HCT116 (cell line): ENCODE measurements around the gene DLG2. TPM values are rescaled to one million over a fixed set of nuclear protein-coding genes. Genes with fewer than 3 reads are reported as not detected.

Experiments used
- ATAC-seq: fragments of 200-7000 bp; cut with Tn5 transposase; 2 replicates; pipeline ENCODE4 v1.9.1; 2020; ENCODE audit warnings: mild to moderate bottlenecking, moderate library complexity
- BruUV-seq: library from RNA; stranded (reverse); fragments of 400-500 nt; replicated peaks from 2 replicates; lab custom pipeline; 2021; lab: Mats Ljungman, UMichigan
- CTCF ChIA-PET: fragments of 300-600 bp; sonication (Branson Sonifier 250); formaldehyde crosslinking; loops from one replicate; lab custom pipeline; 2021; ENCODE audit warnings: antibody characterized with exemption; lab: Charles Lee
- POLR2A ChIA-PET: fragments of 300-600, 350-600 bp; sonication (Branson Sonifier 250); formaldehyde crosslinking; loops from one replicate; lab custom pipeline; 2021; ENCODE audit warnings: antibody characterized with exemption; lab: Charles Lee
- RAD21 ChIA-PET, 2 experiments: fragments of 300-600 bp; sonication (Branson Sonifier 250); formaldehyde crosslinking; loops; one replicate each; lab custom pipeline; 2023; ENCODE audit warnings: low total read pairs in 2 of 2; ENCODE audit not compliant: uncharacterized antibody in 2 of 2, unreplicated experiment in 2 of 2, low non-redundant PET in 1 of 2; lab: Charles Lee
- DNase-seq: peaks from one replicate; pipeline ENCODE4 v3.0.0-alpha.2; 2010; ENCODE audit warnings: low read depth, low spot score
- H2AFZ ChIP-seq: fragments of 200-600 bp; shearing (Covaris generic), sonication (generic); 2 replicates; pipeline ENCODE4 v1.6.1; 2017; ENCODE audit warnings: low read depth, mixed run types, mixed read lengths, antibody characterized with exemption, low read length; ENCODE audit not compliant: poor library complexity, severe bottlenecking
- H3K27ac ChIP-seq: 2 replicates; pipeline ENCODE4 v1.5.1; 2012; ENCODE audit warnings: low read depth, low read length
- H3K27me3 ChIP-seq: fragments of 200-600 bp; sonication (generic); 2 replicates; pipeline ENCODE4 v1.6.1; 2016; ENCODE audit warnings: mixed run types, low read length, mixed read lengths; ENCODE audit not compliant: insufficient read depth
- H3K36me3 ChIP-seq, 2 experiments: fragments of 200-500 bp in 1 of 2; fragments of 200-600 bp in 1 of 2; sonication (Bioruptor generic) in 1 of 2; sonication (generic) in 1 of 2; 2 replicates each; pipeline versions ENCODE4 v1.5.1 to v1.6.1; 2014 to 2016; ENCODE audit warnings: low read length in 2 of 2, inconsistent platforms in 1 of 2, mixed read lengths in 1 of 2, mixed run types in 1 of 2; ENCODE audit not compliant: insufficient read depth in 2 of 2, control insufficient read depth in 1 of 2
- H3K4me1 ChIP-seq, 2 experiments: fragments of 200-600 bp in 1 of 2; sonication (generic) in 1 of 2; 2 replicates each; pipeline versions ENCODE4 v1.5.1 to v1.6.1; 2012 to 2017; ENCODE audit warnings: low read length in 2 of 2, inconsistent platforms in 1 of 2, mild to moderate bottlenecking in 1 of 2, mixed read lengths in 1 of 2, mixed run types in 1 of 2, moderate library complexity in 1 of 2; ENCODE audit not compliant: insufficient read depth in 2 of 2, control insufficient read depth in 1 of 2
- H3K4me2 ChIP-seq: fragments of 200-600 bp; sonication (generic); 2 replicates; pipeline ENCODE4 v1.6.1; 2017; ENCODE audit warnings: mixed run types, low read length, mixed read lengths
- H3K4me3 ChIP-seq, 2 experiments: fragments of 200-600 bp in 1 of 2; sonication (generic) in 1 of 2; replicated peaks in 1 of 2; 2 replicates each; pipeline ENCODE4 v1.5.1; 2011 to 2016; ENCODE audit warnings: low read length in 2 of 2, control low read depth in 1 of 2, low read depth in 1 of 2, mild to moderate bottlenecking in 1 of 2, mixed read lengths in 1 of 2, mixed run types in 1 of 2
- H3K79me2 ChIP-seq: fragments of 200-600 bp; sonication (generic); 2 replicates; pipeline ENCODE4 v1.6.1; 2017; ENCODE audit warnings: mild to moderate bottlenecking, mixed run types, low read length, moderate library complexity, mixed read lengths; ENCODE audit not compliant: insufficient read depth
- H3K9ac ChIP-seq: fragments of 200-600 bp; sonication (generic); 2 replicates; pipeline ENCODE4 v1.6.1; 2016; ENCODE audit warnings: low read length, mixed read lengths
- H3K9me2 ChIP-seq: fragments of 200-600 bp; sonication (generic), shearing (Covaris generic); 2 replicates; pipeline ENCODE4 v1.6.1; 2017; ENCODE audit warnings: mixed run types, mild to moderate bottlenecking, moderate library complexity; ENCODE audit not compliant: insufficient read depth
- H3K9me3 ChIP-seq, 2 experiments: fragments of 200-500 bp in 1 of 2; fragments of 200-600 bp in 1 of 2; sonication (Bioruptor generic) in 1 of 2; sonication (generic) in 1 of 2; 2 replicates each; pipeline ENCODE4 v1.6.1; 2014 to 2017; ENCODE audit warnings: low read length in 2 of 2, mixed read lengths in 2 of 2, inconsistent platforms in 1 of 2, low read depth in 1 of 2, mild to moderate bottlenecking in 1 of 2, mixed run types in 1 of 2, moderate library complexity in 1 of 2; ENCODE audit not compliant: control insufficient read depth in 1 of 2, insufficient read depth in 1 of 2
- H4K20me1 ChIP-seq: fragments of 200-600 bp; sonication (generic), shearing (Covaris generic); 2 replicates; pipeline ENCODE4 v1.6.1; 2017; ENCODE audit warnings: mixed run types, mild to moderate bottlenecking, moderate library complexity; ENCODE audit not compliant: insufficient read depth
- ATF3 ChIP-seq: IDR thresholded peaks from 2 replicates; pipeline ENCODE4 v1.6.1; 2012
- CBX3 ChIP-seq: IDR thresholded peaks from 2 replicates; pipeline ENCODE4 v1.6.1; 2012; ENCODE audit warnings: low read depth
- CEBPB ChIP-seq: IDR thresholded peaks from 2 replicates; pipeline ENCODE4 v1.6.1; 2012; ENCODE audit warnings: low read depth
- EGR1 ChIP-seq: IDR thresholded peaks from 2 replicates; pipeline ENCODE4 v1.6.1; 2012; ENCODE audit warnings: low read depth
- ELF1 ChIP-seq: IDR thresholded peaks from 2 replicates; pipeline ENCODE4 v1.6.1; 2012; ENCODE audit warnings: low read depth, borderline replicate concordance
- EZH2 ChIP-seq: fragments of 200-600 bp; sonication (generic); IDR thresholded peaks from 2 replicates; pipeline ENCODE4 v1.6.1; 2017; ENCODE audit warnings: antibody characterized with exemption, mixed run types
- FOSL1 ChIP-seq: IDR thresholded peaks from 2 replicates; pipeline ENCODE4 v1.6.1; 2012; ENCODE audit warnings: low read depth
- JUND ChIP-seq: IDR thresholded peaks from 2 replicates; pipeline ENCODE4 v1.6.1; 2012
- MAX ChIP-seq: IDR thresholded peaks from 2 replicates; pipeline ENCODE4 v1.6.1; 2012
- POLR2AphosphoS5 ChIP-seq: IDR thresholded peaks from 2 replicates; pipeline ENCODE4 v1.6.1; 2011; ENCODE audit warnings: mild to moderate bottlenecking, low read depth, low read length, moderate library complexity
- RAD21 ChIP-seq: IDR thresholded peaks from 2 replicates; pipeline ENCODE4 v1.6.1; 2012; ENCODE audit warnings: low read depth, mild to moderate bottlenecking
- REST ChIP-seq: IDR thresholded peaks from 2 replicates; pipeline ENCODE4 v1.6.1; 2012; ENCODE audit warnings: low read depth
- SP1 ChIP-seq: IDR thresholded peaks from 2 replicates; pipeline ENCODE4 v1.6.1; 2012; ENCODE audit warnings: low read depth
- TCF7L2 ChIP-seq: IDR thresholded peaks from 2 replicates; pipeline ENCODE4 v1.7.0; 2011; ENCODE audit warnings: borderline replicate concordance, inconsistent platforms; ENCODE audit not compliant: insufficient read depth, insufficient read length; ENCODE audit errors: extremely low read depth
- ZBTB33 ChIP-seq: IDR thresholded peaks from 2 replicates; pipeline ENCODE4 v1.6.1; 2011; ENCODE audit warnings: mild to moderate bottlenecking, low read length, moderate library complexity; ENCODE audit not compliant: insufficient replicate concordance; ENCODE audit errors: extremely low read depth
- ZFX ChIP-seq: fragments of 450-650 bp; IDR thresholded peaks from 2 replicates; pipeline ENCODE4 v1.6.1; 2017
- ZNF274 ChIP-seq: fragments of 200-500 bp; sonication (Bioruptor generic); IDR thresholded peaks from 2 replicates; pipeline ENCODE4 v1.6.1; 2014; ENCODE audit warnings: mild to moderate bottlenecking, low read depth, low read length, inconsistent platforms
- intact Hi-C: fragments of 100-400 bp; cut with micrococcal nuclease; formaldehyde crosslinking; loops from 2 replicates; pipeline ENCODE4 v1.10.0; 2022
- total RNA-seq: library from RNA; stranded (reverse); gene quantifications from one replicate; pipeline ENCODE4 v1.2.1, GENCODE V29; 2021; ENCODE audit not compliant: unreplicated experiment
- TF ChIP-seq, protein P1 (sequence below), 3 experiments: fragments of 200-600 bp in 1 of 3; sonication (generic) in 1 of 3; IDR thresholded peaks in 2 of 3; conservative IDR thresholded peaks in 1 of 3; 2 replicates each; pipeline ENCODE4 v1.5.1; 2012 to 2017; ENCODE audit warnings: low read depth in 2 of 3, low read length in 2 of 3, antibody characterized with exemption in 1 of 3, borderline replicate concordance in 1 of 3, control low read depth in 1 of 3, mild to moderate bottlenecking in 1 of 3, mixed read lengths in 1 of 3, mixed run types in 1 of 3, moderate library complexity in 1 of 3; ENCODE audit not compliant: insufficient read depth in 1 of 3

Gene DLG2
- total RNA-seq, 1 experiment from 2014 or later, result 2.4 TPM

DNA sequence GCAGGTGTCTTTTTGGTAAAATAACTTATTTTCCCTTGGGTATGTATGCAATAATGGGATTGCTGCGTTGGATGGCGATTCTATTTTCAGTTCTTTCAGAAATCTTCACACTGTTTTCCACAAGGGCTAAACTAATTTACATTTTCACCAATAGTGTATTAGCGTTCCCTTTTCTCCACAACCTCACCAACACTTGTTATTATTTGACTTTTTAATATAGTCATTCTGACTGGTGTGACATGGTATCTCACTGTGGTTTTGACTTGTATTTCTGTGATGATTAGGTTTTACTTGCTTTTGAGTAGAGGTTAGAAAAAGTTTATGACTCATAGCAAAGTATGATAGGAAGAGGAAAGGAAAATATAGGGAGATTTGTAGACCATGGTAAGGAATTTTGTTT lies 92.3 kb downstream of the DLG2 start:
- ChIA-PET RAD21 (no interaction called here), POLR2A (no interaction called here), CTCF (no interaction called here)
- TF ChIP-seq ATF3 (no peak), CBX3 (no peak), ZNF274 (no peak), JUND (no peak), POLR2AphosphoS5 (no peak), ELF1 (no peak), MAX (no peak), RAD21 (no peak), EGR1 (no peak), SP1 (no peak), FOSL1 (no peak), TCF7L2 (no peak), REST (no peak), ZBTB33 (no peak), EZH2 (no peak), ZFX (no peak), CEBPB (no peak)
- TF ChIP-seq, protein P1, sequence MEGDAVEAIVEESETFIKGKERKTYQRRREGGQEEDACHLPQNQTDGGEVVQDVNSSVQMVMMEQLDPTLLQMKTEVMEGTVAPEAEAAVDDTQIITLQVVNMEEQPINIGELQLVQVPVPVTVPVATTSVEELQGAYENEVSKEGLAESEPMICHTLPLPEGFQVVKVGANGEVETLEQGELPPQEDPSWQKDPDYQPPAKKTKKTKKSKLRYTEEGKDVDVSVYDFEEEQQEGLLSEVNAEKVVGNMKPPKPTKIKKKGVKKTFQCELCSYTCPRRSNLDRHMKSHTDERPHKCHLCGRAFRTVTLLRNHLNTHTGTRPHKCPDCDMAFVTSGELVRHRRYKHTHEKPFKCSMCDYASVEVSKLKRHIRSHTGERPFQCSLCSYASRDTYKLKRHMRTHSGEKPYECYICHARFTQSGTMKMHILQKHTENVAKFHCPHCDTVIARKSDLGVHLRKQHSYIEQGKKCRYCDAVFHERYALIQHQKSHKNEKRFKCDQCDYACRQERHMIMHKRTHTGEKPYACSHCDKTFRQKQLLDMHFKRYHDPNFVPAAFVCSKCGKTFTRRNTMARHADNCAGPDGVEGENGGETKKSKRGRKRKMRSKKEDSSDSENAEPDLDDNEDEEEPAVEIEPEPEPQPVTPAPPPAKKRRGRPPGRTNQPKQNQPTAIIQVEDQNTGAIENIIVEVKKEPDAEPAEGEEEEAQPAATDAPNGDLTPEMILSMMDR (IDR thresholded peaks at IDR 0.05 in 2 of 3, conservative IDR thresholded peaks at IDR 0.05 in 1 of 3; ENCODE audit: borderline replicate concordance in 1 of 3, insufficient read depth in 1 of 3, low read depth in 2 of 3, low read length in 2 of 3), result no peak
- no peak for ATAC-seq
- H3K36me3 ChIP-seq, result no peaks in the 10 kb centered on the region
- no peak for DNase-seq
- no peak overlapping the region for H3K4me3 ChIP-seq
- no peaks in the 10 kb centered on the region for H3K4me1 ChIP-seq
- H3K9ac ChIP-seq, result no peak overlapping the region
- intact Hi-C loops, result no loop called here
- H3K9me3 ChIP-seq, result no peaks in the 10 kb centered on the region
- no peak overlapping the region for H2AFZ ChIP-seq
- H3K4me2 ChIP-seq, result no peak overlapping the region
- H3K9me2 ChIP-seq, result no peaks in the 10 kb centered on the region
- no TSS peak for BruUV-seq
- no peaks in the 10 kb centered on the region for H3K79me2 ChIP-seq
- no peak overlapping the region for H3K27ac ChIP-seq
- H3K27me3 ChIP-seq, result no peaks in the 10 kb centered on the region
- H4K20me1 ChIP-seq, result no peaks in the 10 kb centered on the region
